SK-N-SH (cell line): ENCODE data around the gene TEX22. TPM values are rescaled to one million over a fixed set of nuclear protein-coding genes. Genes with fewer than 3 reads are reported as not detected.

Source experiments
- CTCF ChIA-PET: fragments of 300-600, 350-600 bp; formaldehyde crosslinking; extraction: SDS; loops from one replicate; lab custom pipeline; 2021; lab: Yijun Ruan, JAX
- POLR2A ChIA-PET: fragments of 350-600 bp; sonication (Branson Sonifier 250); formaldehyde crosslinking; extraction: SDS; loops from one replicate; lab custom pipeline; 2020; ENCODE audit warnings: antibody characterized with exemption, inconsistent platforms; lab: Yijun Ruan, JAX
- DNase-seq: peaks from one replicate; pipeline ENCODE4 v3.0.0; 2012
- H2AFZ ChIP-seq: fragments of 200-600 bp; sonication (generic); 2 replicates; pipeline ENCODE4 v1.8.1; 2016; ENCODE audit warnings: antibody characterized with exemption, mild to moderate bottlenecking, low read depth
- H3F3A ChIP-seq: fragments of 200-600 bp; sonication (generic); replicated peaks from 2 replicates; pipeline ENCODE3; 2016; ENCODE audit warnings: antibody characterized with exemption, mild to moderate bottlenecking; ENCODE audit not compliant: insufficient read depth
- H3K27ac ChIP-seq, 2 experiments: fragments of 200-500 bp in 1 of 2; fragments of 200-600 bp in 1 of 2; sonication (Bioruptor generic) in 1 of 2; sonication (generic), shearing (Covaris generic) in 1 of 2; 2 replicates each; pipeline versions ENCODE4 v1.5.1 to v1.6.1; 2014 to 2016; ENCODE audit warnings: low read depth in 2 of 2, inconsistent platforms in 1 of 2, low read length in 1 of 2, mild to moderate bottlenecking in 1 of 2, mixed read lengths in 1 of 2
- H3K27me3 ChIP-seq: fragments of 200-600 bp; sonication (generic), shearing (Covaris generic); 2 replicates; pipeline ENCODE4 v1.6.1; 2016; ENCODE audit warnings: mixed run types; ENCODE audit not compliant: insufficient read depth
- H3K36me3 ChIP-seq, 2 experiments: fragments of 200-500 bp in 1 of 2; fragments of 200-600 bp in 1 of 2; sonication (Bioruptor generic) in 1 of 2; sonication (generic) in 1 of 2; replicated peaks in 1 of 2; 2 replicates each; pipeline versions ENCODE3 to v1.5.1; 2014 to 2016; ENCODE audit warnings: low read length in 1 of 2, mild to moderate bottlenecking in 1 of 2; ENCODE audit not compliant: insufficient read depth in 2 of 2, control insufficient read depth in 1 of 2
- H3K4me1 ChIP-seq, 2 experiments: fragments of 200-500 bp in 1 of 2; fragments of 200-600 bp in 1 of 2; sonication (Bioruptor generic) in 1 of 2; sonication (generic), shearing (Covaris generic) in 1 of 2; 2 replicates each; pipeline versions ENCODE4 v1.5.1 to v1.6.1; 2014 to 2016; ENCODE audit warnings: low read depth in 1 of 2, low read length in 1 of 2, mixed run types in 1 of 2; ENCODE audit not compliant: insufficient read depth in 2 of 2, control insufficient read depth in 1 of 2
- H3K4me2 ChIP-seq: fragments of 200-600 bp; sonication (generic), shearing (Covaris generic); 2 replicates; pipeline ENCODE4 v1.6.1; 2017; ENCODE audit warnings: mixed run types
- H3K4me3 ChIP-seq, 2 experiments: fragments of 200-500 bp in 1 of 2; fragments of 200-600 bp in 1 of 2; sonication (Bioruptor generic) in 1 of 2; sonication (generic), shearing (Covaris generic) in 1 of 2; 2 replicates each; pipeline versions ENCODE4 v1.5.1 to v1.8.1; 2014 to 2016; ENCODE audit warnings: low read depth in 2 of 2, inconsistent platforms in 1 of 2, low read length in 1 of 2, mild to moderate bottlenecking in 1 of 2, mixed read lengths in 1 of 2, moderate library complexity in 1 of 2
- H3K79me2 ChIP-seq: fragments of 200-600 bp; sonication (generic); 2 replicates; pipeline ENCODE4 v1.8.1; 2017; ENCODE audit warnings: mild to moderate bottlenecking; ENCODE audit not compliant: insufficient read depth
- H3K9ac ChIP-seq: fragments of 200-600 bp; sonication (generic); 2 replicates; pipeline ENCODE4 v1.6.1; 2017; ENCODE audit warnings: mixed run types
- H3K9me2 ChIP-seq: fragments of 200-600 bp; sonication (generic); 2 replicates; pipeline ENCODE4 v1.6.1; 2017; ENCODE audit warnings: mixed run types
- H3K9me3 ChIP-seq: fragments of 200-600 bp; sonication (generic); 2 replicates; pipeline ENCODE4 v1.6.1; 2017; ENCODE audit warnings: mixed run types, mild to moderate bottlenecking, moderate library complexity
- H4K20me1 ChIP-seq: fragments of 200-600 bp; sonication (generic); 2 replicates; pipeline ENCODE4 v1.6.1; 2017; ENCODE audit warnings: mild to moderate bottlenecking, mixed run types; ENCODE audit not compliant: insufficient read depth
- ELF1 ChIP-seq: IDR thresholded peaks from 2 replicates; pipeline ENCODE4 v1.4.0; 2012
- EZH2phosphoT487 ChIP-seq: fragments of 200-600 bp; sonication (generic); IDR thresholded peaks from 2 replicates; pipeline ENCODE4 v1.6.1; 2017; ENCODE audit warnings: low read depth, mixed run types, mild to moderate bottlenecking, antibody characterized with exemption, moderate library complexity, borderline replicate concordance
- FOSL2 ChIP-seq: IDR thresholded peaks from 2 replicates; pipeline ENCODE4 v1.4.0; 2012; ENCODE audit warnings: low read depth, mild to moderate bottlenecking, moderate library complexity, borderline replicate concordance
- FOXJ3 ChIP-seq: sonication (generic); formaldehyde crosslinking; IDR thresholded peaks from 2 replicates; pipeline ENCODE4 v1.5.1; 2020; ENCODE audit warnings: mild to moderate bottlenecking, missing genetic modification reagents
- GABPA ChIP-seq: IDR thresholded peaks from 2 replicates; pipeline ENCODE4 v1.4.0; 2012; ENCODE audit warnings: low read depth, mild to moderate bottlenecking
- RCOR1 ChIP-seq: fragments of 150-350 bp; IDR thresholded peaks from 2 replicates; pipeline ENCODE4 v1.6.1; 2017; ENCODE audit warnings: antibody characterized with exemption, low read length
- REST ChIP-seq: IDR thresholded peaks from 2 replicates; pipeline ENCODE4 v1.6.1; 2012; ENCODE audit warnings: mild to moderate bottlenecking, low read depth, low read length, moderate library complexity
- RXRA ChIP-seq: IDR thresholded peaks from 2 replicates; pipeline ENCODE4 v1.4.0; 2012; ENCODE audit warnings: low read depth, mild to moderate bottlenecking, borderline replicate concordance
- TAF1 ChIP-seq: IDR thresholded peaks from 2 replicates; pipeline ENCODE4 v1.6.1; 2012; ENCODE audit warnings: low read depth, mild to moderate bottlenecking, low read length, moderate library complexity, borderline replicate concordance
- TEAD4 ChIP-seq: IDR thresholded peaks from 2 replicates; pipeline ENCODE4 v1.4.0; 2012; ENCODE audit warnings: mild to moderate bottlenecking, borderline replicate concordance; ENCODE audit not compliant: insufficient read depth
- USF1 ChIP-seq: IDR thresholded peaks from 2 replicates; pipeline ENCODE4 v1.4.0; 2012; ENCODE audit warnings: low read depth, borderline replicate concordance
- YY1 ChIP-seq: IDR thresholded peaks from 2 replicates; pipeline ENCODE4 v1.4.0; 2012; ENCODE audit warnings: low read depth, mild to moderate bottlenecking
- ZBTB33 ChIP-seq: IDR thresholded peaks from 2 replicates; pipeline ENCODE4 v1.4.0; 2012; ENCODE audit warnings: low read depth, borderline replicate concordance
- WGBS: methylation state at CpG from one replicate; pipeline ENCODE4 v1.1.6; 2017; ENCODE audit warnings: low lambda C conversion rate; 5-methylcytosine and 5-hydroxymethylcytosine counted together
- polyA plus RNA-seq, 3 experiments: library from polyadenylated mRNA; depleted of rRNA; stranded (reverse); fragments of >200 nt; gene quantifications; 2 replicates each; pipeline ENCODE4 v1.2.3, GENCODE V29; 2012

Gene TEX22
- polyA plus RNA-seq, 1 of the 3 experiments (the other 2 are of a cell fraction): 0.26 TPM

GRCh38 chr14:105416671-105417070, 18.3 kb downstream of the TEX22 start:
- Histone ChIP-seq H4K20me1 (peaks cover 5% of the 10 kb centered on the region; the same call in 1 of the 2 replicates), H3K9me2 (no peaks in the 10 kb centered on the region), H3K4me1 (peaks cover 10 to 34% of the 10 kb centered on the region in 2 experiments; a peak in 3 of 4 replicates), H3K79me2 (peaks cover 21% of the 10 kb centered on the region), H2AFZ (no peak overlapping the region), H3K4me2 (no peak overlapping the region), H3K9ac (no peak overlapping the region), H3K27me3 (no peaks in the 10 kb centered on the region), H3K9me3 (no peaks in the 10 kb centered on the region), H3K36me3 (no peaks in the 10 kb centered on the region), H3K4me3 (no peak overlapping the region), H3F3A (peaks cover 13% of the 10 kb centered on the region), H3K27ac (no peak overlapping the region)
- POLR2A ChIA-PET: no interaction called here
- no peak for DNase-seq
- CTCF ChIA-PET: interaction anchor here (0.7 to 1.3 kb wide), 5 partner anchors 32 to 74 kb away, joined by 3 to 4 read pairs (median 3); no protein-coding TSS in a partner anchor
- TF ChIP-seq GABPA (no peak), USF1 (no peak), RXRA (no peak)
- 96% methylated on average over 11 of the region's 11 CpGs for WGBS

- Histone ChIP-seq H3K9me2 (no peaks in the 10 kb centered on the region), H3K9me3 (no peaks in the 10 kb centered on the region), H3K9ac (no peak overlapping the region), H4K20me1 (peaks cover 15% of the 10 kb centered on the region), H3K27ac (no peak overlapping the region), H3K4me3 (no peak overlapping the region), H3K4me1 (peaks cover 12 to 39% of the 10 kb centered on the region in 2 experiments; a peak in 3 of 4 replicates), H2AFZ (no peak overlapping the region), H3K27me3 (no peaks in the 10 kb centered on the region), H3K79me2 (peaks cover 32% of the 10 kb centered on the region), H3K4me2 (no peak overlapping the region), H3F3A (peaks cover 18% of the 10 kb centered on the region), H3K36me3 (no peaks in the 10 kb centered on the region)
- TF ChIP-seq EZH2phosphoT487 (no peak), YY1 (no peak), ELF1 (no peak), FOXJ3 (no peak)
- 89% methylated on average over 3 of the region's 3 CpGs for WGBS
- ChIA-PET CTCF (interaction anchor here (0.7 to 1.8 kb wide), 5 partner anchors 31 to 433 kb away, joined by 3 to 6 read pairs (median 4); no protein-coding TSS in a partner anchor), POLR2A (no interaction called here)
- no peak for DNase-seq
Measured at GRCh38 chr14:105417690-105418121, 19.4 kb downstream of the TEX22 start.

- H3K9ac ChIP-seq: peak overlapping the region; percentile 76; the same call in 1 of the 2 replicates
- 96% methylated on average over 14 of the region's 19 CpGs for WGBS
- no peaks in the 10 kb centered on the region for H3K27me3 ChIP-seq
- peak overlapping the region; percentile 90 for H3K4me2 ChIP-seq
- TF ChIP-seq TAF1 (no peak), RCOR1 (no peak), TEAD4 (no peak), REST (no peak), FOSL2 (no peak), ZBTB33 (no peak)
- DNase-seq: no peak
- H3K36me3 ChIP-seq: no peaks in the 10 kb centered on the region
- H4K20me1 ChIP-seq: peaks cover 21% of the 10 kb centered on the region
- peak overlapping the region; percentile 66 to 67 for H3K4me3 ChIP-seq
- H3K9me3 ChIP-seq: no peaks in the 10 kb centered on the region
- no peak overlapping the region for H2AFZ ChIP-seq
- peaks cover 12 to 44% of the 10 kb centered on the region in 2 experiments; a peak in 3 of 4 replicates for H3K4me1 ChIP-seq
- H3K27ac ChIP-seq: no peak overlapping the region
- CTCF ChIA-PET: interaction anchor here (0.6 to 1.8 kb wide), 3 partner anchors 48 to 62 kb away, joined by 3 to 6 read pairs (median 6); no protein-coding TSS in a partner anchor
- H3K79me2 ChIP-seq: peaks cover 40% of the 10 kb centered on the region
- no peaks in the 10 kb centered on the region for H3K9me2 ChIP-seq
- POLR2A ChIA-PET: no interaction called here
- peaks cover 16% of the 10 kb centered on the region for H3F3A ChIP-seq
Measured at GRCh38 chr14:105418269-105419194, 20.2 kb downstream of the TEX22 start.
